RKO (cell line): ENCODE results near the gene OR9G4.

ENCODE experiments used
- DNase-seq: peaks from one replicate; pipeline ENCODE4 v3.0.0-alpha.2; 2016; ENCODE audit warnings: low spot score

The OR9G4 gene

GRCh38 chr11:56748597-56748996 lies at the start of gene OR9G4:
TSS of gene OR9G4 (minus strand) at chr11:56748697. CDS start at chr11:56743766, 4,931 bp downstream.
- no peak for DNase-seq

- peak; percentile 71 for DNase-seq
Measured at GRCh38 chr11:56783448-56784041, 35.0 kb upstream of the OR9G4 start.

DNA sequence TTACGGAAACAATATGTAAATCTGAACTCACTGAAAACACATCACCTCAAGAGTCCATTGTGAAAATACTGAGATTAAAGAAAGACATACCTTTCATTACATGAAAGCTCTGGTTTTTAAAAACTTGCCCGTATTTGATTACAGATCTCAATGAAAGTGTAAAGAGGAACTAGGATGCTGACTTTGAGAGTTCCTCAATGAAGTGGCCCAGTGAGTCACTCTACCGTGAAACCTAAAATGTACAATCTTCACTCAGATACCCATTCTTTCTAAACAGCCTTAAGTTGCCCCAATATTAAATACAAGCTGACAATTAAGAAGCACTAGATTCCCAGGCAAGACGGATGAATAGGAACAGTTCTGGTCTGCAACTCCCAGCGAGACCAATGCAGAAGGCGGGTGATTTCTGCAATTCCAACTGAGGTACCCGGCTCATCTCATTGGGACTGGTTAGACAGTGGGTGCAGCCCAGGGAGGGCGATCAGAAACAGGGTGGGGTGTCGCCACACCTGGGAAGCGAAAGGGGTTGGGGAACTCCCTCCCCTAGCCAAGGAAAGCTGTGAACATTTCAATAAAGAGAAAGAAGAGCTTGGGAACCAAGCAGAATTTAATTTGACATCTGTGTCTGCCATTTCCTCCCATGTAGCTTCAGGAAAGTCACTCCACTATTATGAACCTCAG lies 33.8 kb upstream of the OR9G4 start:
- no peak for DNase-seq

DNA sequence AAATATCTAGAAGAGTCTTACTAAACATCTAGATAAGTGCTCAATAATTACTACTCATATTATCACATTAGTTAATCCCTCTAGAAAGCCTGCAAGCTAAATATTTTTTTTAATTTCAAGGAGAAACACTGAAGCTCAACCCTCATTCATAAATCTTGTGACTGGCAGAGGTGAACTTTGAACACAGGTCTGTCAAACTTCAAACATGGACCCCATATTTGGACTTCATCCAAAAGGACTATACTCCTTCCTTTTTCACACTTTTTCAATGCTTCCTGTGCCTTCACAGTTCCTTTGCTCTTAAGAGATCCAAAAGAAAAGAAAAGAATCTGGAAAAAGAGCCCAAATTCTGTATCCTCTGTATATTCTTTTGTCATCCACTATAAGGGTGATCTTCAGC lies 28.3 kb upstream of the OR9G4 start:
- no peak for DNase-seq

DNA sequence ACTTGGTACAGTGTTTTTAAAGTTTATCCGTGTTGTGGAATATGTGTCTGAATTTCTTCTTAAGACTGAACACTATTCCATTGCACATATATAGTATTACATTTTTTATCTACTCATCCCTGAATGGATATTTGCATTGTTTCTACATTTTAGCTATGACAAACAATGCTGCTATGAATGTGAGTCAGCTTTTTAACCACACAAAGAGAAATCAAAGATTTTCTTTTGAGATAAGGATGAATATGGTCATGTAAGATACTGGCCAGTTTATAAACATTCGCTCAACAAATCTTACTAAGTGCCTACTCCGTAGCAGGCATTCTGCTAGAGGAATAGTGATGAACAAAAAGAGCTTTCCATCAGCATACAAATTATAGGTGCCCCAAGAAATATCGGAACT lies 16.5 kb upstream of the OR9G4 start:
- DNase-seq: peak; percentile 12

GRCh38 chr11:56751480-56751879 lies 3.0 kb upstream of the OR9G4 start:
- DNase-seq: no peak

DNA sequence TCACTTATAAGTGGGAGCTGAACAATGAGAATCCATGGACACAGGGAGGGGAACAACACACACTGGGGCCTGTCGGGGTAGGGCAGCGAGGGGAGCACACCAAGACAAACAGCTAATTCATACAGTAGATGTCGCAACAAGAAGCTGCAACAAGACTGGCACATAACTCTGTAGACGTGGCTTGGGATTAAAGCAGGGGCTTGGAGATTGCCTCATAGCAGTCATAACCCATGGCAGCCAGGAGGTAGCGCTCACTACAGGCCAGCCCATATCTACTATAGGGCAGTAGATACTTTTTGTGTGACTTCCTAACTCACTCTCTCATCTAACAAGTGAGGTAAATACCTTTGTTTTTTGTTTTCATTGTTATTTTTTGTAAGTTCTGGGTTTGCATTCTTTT lies 1.7 kb upstream of the OR9G4 start:
- DNase-seq: no peak

GRCh38 chr11:56740886-56741285 lies 7.6 kb downstream of the OR9G4 start:
- no peak for DNase-seq

GRCh38 chr11:56740107-56740506 lies 8.4 kb downstream of the OR9G4 start:
- DNase-seq: no peak

GRCh38 chr11:56720513-56720912 lies 28.0 kb downstream of the OR9G4 start:
- no peak for DNase-seq

- DNase-seq: peak; percentile 27
Measured at GRCh38 chr11:56716379-56716854, 32.1 kb downstream of the OR9G4 start.

DNA sequence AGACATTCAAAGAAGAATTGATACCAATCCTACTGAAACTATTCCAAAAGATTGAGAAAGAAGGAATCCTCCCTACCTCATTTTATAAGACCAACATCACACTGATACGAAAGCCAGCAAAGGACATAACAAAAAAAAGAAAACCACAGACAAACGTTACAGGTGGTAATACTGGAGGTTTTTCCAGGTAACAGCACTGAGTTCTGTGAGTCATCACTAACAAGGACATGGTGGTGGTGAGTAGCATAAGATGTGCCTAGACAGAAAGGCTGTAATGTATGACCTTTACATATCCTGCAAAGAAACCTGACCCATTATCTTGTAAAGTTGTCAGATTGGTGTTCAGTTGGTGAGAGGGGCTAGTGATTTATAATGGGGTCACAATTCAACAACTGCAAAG lies 34.3 kb downstream of the OR9G4 start:
- no peak for DNase-seq

DNA sequence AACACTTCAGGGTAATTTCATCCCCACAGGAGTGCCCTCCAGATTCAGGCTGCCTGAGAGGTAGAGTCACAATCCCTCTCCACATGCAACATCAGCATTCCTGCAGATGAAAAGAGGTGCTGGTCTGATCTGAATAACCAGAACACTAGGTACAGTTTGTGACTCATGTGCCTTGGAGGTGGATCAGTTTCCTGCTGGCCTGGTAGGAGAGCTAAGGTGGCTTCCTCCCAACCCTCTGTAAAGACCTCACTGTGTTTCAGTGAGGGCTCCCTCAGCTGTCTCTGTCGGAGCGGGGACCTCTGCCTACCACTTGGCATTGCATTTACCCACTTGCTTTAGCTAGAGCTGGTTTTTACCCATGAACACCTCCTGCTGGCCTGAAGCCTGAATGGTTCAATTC lies 42.0 kb downstream of the OR9G4 start:
- no peak for DNase-seq

GRCh38 chr11:56705784-56706396 lies 42.6 kb downstream of the OR9G4 start:
- DNase-seq: no peak

DNA sequence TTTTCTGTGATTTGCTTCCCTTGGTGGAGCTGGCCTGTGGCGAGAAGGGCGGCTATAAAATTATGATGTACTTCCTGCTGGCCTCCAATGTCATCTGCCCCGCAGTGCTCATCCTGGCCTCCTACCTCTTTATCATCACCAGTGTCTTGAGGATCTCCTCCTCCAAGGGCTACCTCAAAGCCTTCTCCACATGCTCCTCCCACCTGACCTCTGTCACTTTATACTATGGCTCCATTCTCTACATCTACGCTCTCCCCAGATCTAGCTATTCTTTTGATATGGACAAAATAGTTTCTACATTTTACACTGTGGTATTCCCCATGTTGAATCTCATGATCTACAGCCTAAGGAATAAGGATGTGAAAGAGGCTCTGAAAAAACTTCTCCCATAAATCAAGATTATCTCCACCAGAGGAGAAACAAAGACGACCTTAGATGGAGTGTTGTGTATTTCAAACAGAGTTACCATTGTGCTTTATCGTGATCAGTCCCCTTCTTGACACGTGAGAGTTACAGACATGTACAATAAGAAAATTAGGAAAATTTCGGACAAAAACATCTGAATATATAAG lies 47.5 kb downstream of the OR9G4 start:
- DNase-seq: no peak

- peak; percentile 46 for DNase-seq
Measured at GRCh38 chr11:56700242-56700913, 48.1 kb downstream of the OR9G4 start.

DNA sequence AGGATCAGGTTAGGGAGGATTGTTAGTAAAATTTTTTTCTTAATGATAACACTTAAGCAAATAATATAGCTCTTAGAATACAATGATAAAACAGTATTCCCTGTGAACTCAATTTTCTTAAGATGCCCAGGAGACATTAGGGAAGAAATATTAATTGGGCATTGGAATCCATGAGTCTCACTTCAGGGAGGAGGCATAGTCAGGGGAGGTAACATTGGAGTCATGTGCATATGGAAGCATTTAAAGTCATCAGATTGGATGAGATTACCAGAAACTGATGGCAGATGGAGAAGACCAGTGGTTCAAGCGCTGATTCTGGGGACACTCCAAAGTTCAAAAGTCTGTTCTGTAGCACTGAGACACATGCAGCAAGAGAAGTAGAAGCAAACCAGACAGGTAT lies 49.7 kb downstream of the OR9G4 start, which contains the start of gene OR9G1:
Gene OR9G1 (plus strand): TSS at position 301 of the 400 bp plus-strand sequence. CDS start 1,293 bp downstream, outside the sequence.
- no peak for DNase-seq

- no peak for DNase-seq
Measured at GRCh38 chr11:56693428-56693827, 55.1 kb downstream of the OR9G4 start.
